HCT116 (cell line): ENCODE results near the gene RHOXF2. TPM values are rescaled to one million over a fixed set of nuclear protein-coding genes. Genes with fewer than 3 reads are reported as not detected.

Experiments
- ATAC-seq: fragments of 200-7000 bp; cut with Tn5 transposase; 2 replicates; pipeline ENCODE4 v1.9.1; 2020; ENCODE audit warnings: mild to moderate bottlenecking, moderate library complexity
- BruUV-seq: library from RNA; stranded (reverse); fragments of 400-500 nt; replicated peaks from 2 replicates; lab custom pipeline; 2021; lab: Mats Ljungman, UMichigan
- CTCF ChIA-PET: fragments of 300-600 bp; sonication (Branson Sonifier 250); formaldehyde crosslinking; loops from one replicate; lab custom pipeline; 2021; ENCODE audit warnings: antibody characterized with exemption; lab: Charles Lee
- POLR2A ChIA-PET: fragments of 300-600, 350-600 bp; sonication (Branson Sonifier 250); formaldehyde crosslinking; loops from one replicate; lab custom pipeline; 2021; ENCODE audit warnings: antibody characterized with exemption; lab: Charles Lee
- RAD21 ChIA-PET, 2 experiments: fragments of 300-600 bp; sonication (Branson Sonifier 250); formaldehyde crosslinking; loops; one replicate each; lab custom pipeline; 2023; ENCODE audit warnings: low total read pairs in 2 of 2; ENCODE audit not compliant: uncharacterized antibody in 2 of 2, unreplicated experiment in 2 of 2, low non-redundant PET in 1 of 2; lab: Charles Lee
- DNase-seq: peaks from one replicate; pipeline ENCODE4 v3.0.0-alpha.2; 2010; ENCODE audit warnings: low read depth, low spot score
- H2AFZ ChIP-seq: fragments of 200-600 bp; shearing (Covaris generic), sonication (generic); 2 replicates; pipeline ENCODE4 v1.6.1; 2017; ENCODE audit warnings: low read depth, mixed run types, mixed read lengths, antibody characterized with exemption, low read length; ENCODE audit not compliant: poor library complexity, severe bottlenecking
- H3K27ac ChIP-seq: 2 replicates; pipeline ENCODE4 v1.5.1; 2012; ENCODE audit warnings: low read depth, low read length
- H3K27me3 ChIP-seq: fragments of 200-600 bp; sonication (generic); 2 replicates; pipeline ENCODE4 v1.6.1; 2016; ENCODE audit warnings: mixed run types, low read length, mixed read lengths; ENCODE audit not compliant: insufficient read depth
- H3K36me3 ChIP-seq, 2 experiments: fragments of 200-500 bp in 1 of 2; fragments of 200-600 bp in 1 of 2; sonication (Bioruptor generic) in 1 of 2; sonication (generic) in 1 of 2; 2 replicates each; pipeline versions ENCODE4 v1.5.1 to v1.6.1; 2014 to 2016; ENCODE audit warnings: low read length in 2 of 2, inconsistent platforms in 1 of 2, mixed read lengths in 1 of 2, mixed run types in 1 of 2; ENCODE audit not compliant: insufficient read depth in 2 of 2, control insufficient read depth in 1 of 2
- H3K4me1 ChIP-seq, 2 experiments: fragments of 200-600 bp in 1 of 2; sonication (generic) in 1 of 2; 2 replicates each; pipeline versions ENCODE4 v1.5.1 to v1.6.1; 2012 to 2017; ENCODE audit warnings: low read length in 2 of 2, inconsistent platforms in 1 of 2, mild to moderate bottlenecking in 1 of 2, mixed read lengths in 1 of 2, mixed run types in 1 of 2, moderate library complexity in 1 of 2; ENCODE audit not compliant: insufficient read depth in 2 of 2, control insufficient read depth in 1 of 2
- H3K4me2 ChIP-seq: fragments of 200-600 bp; sonication (generic); 2 replicates; pipeline ENCODE4 v1.6.1; 2017; ENCODE audit warnings: mixed run types, low read length, mixed read lengths
- H3K4me3 ChIP-seq, 2 experiments: fragments of 200-600 bp in 1 of 2; sonication (generic) in 1 of 2; replicated peaks in 1 of 2; 2 replicates each; pipeline ENCODE4 v1.5.1; 2011 to 2016; ENCODE audit warnings: low read length in 2 of 2, control low read depth in 1 of 2, low read depth in 1 of 2, mild to moderate bottlenecking in 1 of 2, mixed read lengths in 1 of 2, mixed run types in 1 of 2
- H3K79me2 ChIP-seq: fragments of 200-600 bp; sonication (generic); 2 replicates; pipeline ENCODE4 v1.6.1; 2017; ENCODE audit warnings: mild to moderate bottlenecking, mixed run types, low read length, moderate library complexity, mixed read lengths; ENCODE audit not compliant: insufficient read depth
- H3K9ac ChIP-seq: fragments of 200-600 bp; sonication (generic); 2 replicates; pipeline ENCODE4 v1.6.1; 2016; ENCODE audit warnings: low read length, mixed read lengths
- H3K9me2 ChIP-seq: fragments of 200-600 bp; sonication (generic), shearing (Covaris generic); 2 replicates; pipeline ENCODE4 v1.6.1; 2017; ENCODE audit warnings: mixed run types, mild to moderate bottlenecking, moderate library complexity; ENCODE audit not compliant: insufficient read depth
- H3K9me3 ChIP-seq, 2 experiments: fragments of 200-500 bp in 1 of 2; fragments of 200-600 bp in 1 of 2; sonication (Bioruptor generic) in 1 of 2; sonication (generic) in 1 of 2; 2 replicates each; pipeline ENCODE4 v1.6.1; 2014 to 2017; ENCODE audit warnings: low read length in 2 of 2, mixed read lengths in 2 of 2, inconsistent platforms in 1 of 2, low read depth in 1 of 2, mild to moderate bottlenecking in 1 of 2, mixed run types in 1 of 2, moderate library complexity in 1 of 2; ENCODE audit not compliant: control insufficient read depth in 1 of 2, insufficient read depth in 1 of 2
- H4K20me1 ChIP-seq: fragments of 200-600 bp; sonication (generic), shearing (Covaris generic); 2 replicates; pipeline ENCODE4 v1.6.1; 2017; ENCODE audit warnings: mixed run types, mild to moderate bottlenecking, moderate library complexity; ENCODE audit not compliant: insufficient read depth
- ATF3 ChIP-seq: IDR thresholded peaks from 2 replicates; pipeline ENCODE4 v1.6.1; 2012
- CEBPB ChIP-seq: IDR thresholded peaks from 2 replicates; pipeline ENCODE4 v1.6.1; 2012; ENCODE audit warnings: low read depth
- RAD21 ChIP-seq: IDR thresholded peaks from 2 replicates; pipeline ENCODE4 v1.6.1; 2012; ENCODE audit warnings: low read depth, mild to moderate bottlenecking
- intact Hi-C: fragments of 100-400 bp; cut with micrococcal nuclease; formaldehyde crosslinking; loops from 2 replicates; pipeline ENCODE4 v1.10.0; 2022
- total RNA-seq: library from RNA; stranded (reverse); gene quantifications from one replicate; pipeline ENCODE4 v1.2.1, GENCODE V29; 2021; ENCODE audit not compliant: unreplicated experiment
- TF ChIP-seq, protein P1 (sequence below), 3 experiments: fragments of 200-600 bp in 1 of 3; sonication (generic) in 1 of 3; IDR thresholded peaks in 2 of 3; conservative IDR thresholded peaks in 1 of 3; 2 replicates each; pipeline ENCODE4 v1.5.1; 2012 to 2017; ENCODE audit warnings: low read depth in 2 of 3, low read length in 2 of 3, antibody characterized with exemption in 1 of 3, borderline replicate concordance in 1 of 3, control low read depth in 1 of 3, mild to moderate bottlenecking in 1 of 3, mixed read lengths in 1 of 3, mixed run types in 1 of 3, moderate library complexity in 1 of 3; ENCODE audit not compliant: insufficient read depth in 1 of 3

RHOXF2 gene
- total RNA-seq, 1 experiment from 2014 or later: 0.12 TPM

DNA sequence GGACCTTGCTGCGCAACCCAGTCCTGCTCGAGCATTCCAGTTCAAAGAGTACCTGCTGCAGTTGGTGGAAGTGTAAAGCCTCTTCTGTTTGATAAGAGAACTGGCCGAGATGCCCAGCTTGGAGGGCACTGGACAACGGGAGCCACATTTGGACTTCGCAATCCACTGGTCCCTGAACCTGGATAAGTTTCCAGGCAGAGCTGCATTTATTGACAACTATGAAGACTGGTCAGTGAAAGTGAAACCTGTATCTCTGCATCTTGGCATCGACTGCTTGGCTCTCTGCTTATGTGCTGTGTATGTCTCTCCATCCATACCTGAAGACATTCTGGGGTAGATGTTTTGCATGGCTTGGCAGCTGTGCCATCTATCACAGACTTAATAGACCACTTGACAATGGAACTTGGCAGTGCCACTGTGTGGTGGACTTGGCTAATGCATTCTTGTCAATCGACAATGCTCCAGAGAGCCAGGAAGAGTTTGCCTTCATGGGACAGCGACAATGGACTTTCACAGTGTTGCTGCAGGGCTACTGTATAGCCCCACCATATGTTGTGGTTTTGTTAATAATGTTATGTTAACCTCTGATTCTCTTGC, 48.7 kb downstream of the RHOXF2 start:
- ChIA-PET POLR2A (no interaction called here), CTCF (no interaction called here), RAD21 (no interaction called here)
- intact Hi-C loops: no loop called here
- Histone ChIP-seq H3K36me3 (no peaks in the 10 kb centered on the region), H3K27ac (no peak overlapping the region), H3K4me2 (no peak overlapping the region), H3K9ac (no peak overlapping the region), H3K4me3 (no peak overlapping the region), H3K79me2 (no peaks in the 10 kb centered on the region), H2AFZ (no peak overlapping the region), H3K9me2 (no peaks in the 10 kb centered on the region), H4K20me1 (no peaks in the 10 kb centered on the region), H3K4me1 (0 out of 4 replicates have a peak, but pooled peaks cover 0 to 5% of the 10 kb centered on the region in 2 experiments), H3K27me3 (no peaks in the 10 kb centered on the region), H3K9me3 (no peaks in the 10 kb centered on the region)
- ATAC-seq: no peak
- no peak for DNase-seq
- TF ChIP-seq CEBPB: no peak
- BruUV-seq: no TSS peak

DNA sequence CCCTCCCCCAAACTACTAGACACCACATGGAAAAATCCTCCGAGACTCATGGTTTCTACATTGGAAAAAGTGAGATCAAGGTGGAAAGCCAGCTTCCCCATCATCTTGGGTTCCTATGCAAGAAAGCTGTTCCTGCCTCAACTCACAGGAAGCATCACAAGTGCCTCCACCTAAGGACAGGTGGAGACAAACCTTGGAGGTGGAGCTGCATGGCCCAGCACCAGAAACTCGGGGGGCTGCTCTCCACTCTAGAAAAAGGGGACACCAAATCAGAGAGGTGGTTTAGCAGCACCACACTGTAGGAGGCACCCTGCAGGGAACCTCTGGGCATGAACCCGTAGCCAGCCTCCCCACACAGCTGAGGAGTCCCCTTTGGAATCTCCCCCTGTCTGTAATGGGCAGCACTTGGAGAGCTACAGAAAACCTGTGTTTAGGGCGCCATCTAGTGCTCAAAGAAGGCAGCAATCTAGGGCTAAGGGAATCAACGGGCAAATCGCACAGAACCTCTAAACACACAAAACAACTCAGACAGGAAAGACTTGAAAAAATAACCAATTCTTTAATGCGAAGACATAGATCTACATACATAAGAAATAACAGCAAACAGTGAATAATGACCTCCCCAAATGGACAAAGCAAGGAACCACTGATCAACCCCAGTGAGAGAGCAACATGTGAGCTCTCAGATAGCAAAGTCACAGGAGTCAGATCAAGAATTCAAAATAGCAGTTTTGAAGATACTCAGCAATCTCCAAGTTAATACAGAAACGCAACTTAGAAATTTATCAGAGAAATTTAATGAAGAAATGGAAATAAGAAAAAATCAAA, 55.2 kb downstream of the RHOXF2 start:
- no peaks in the 10 kb centered on the region for H3K36me3 ChIP-seq
- H3K27me3 ChIP-seq: no peaks in the 10 kb centered on the region
- no peak overlapping the region for H3K4me3 ChIP-seq
- no peaks in the 10 kb centered on the region for H3K9me2 ChIP-seq
- ChIA-PET RAD21 (no interaction called here), POLR2A (no interaction called here), CTCF (interaction anchor here (0.7 to 2.1 kb wide), 11 partner anchors 9 to 234 kb away, joined by 3 to 10 read pairs (median 4); partner anchors contain the start of gene ZBTB33)
- H4K20me1 ChIP-seq: no peaks in the 10 kb centered on the region
- peak; percentile 91 for ATAC-seq
- no peak overlapping the region for H2AFZ ChIP-seq
- TF ChIP-seq, protein P1, sequence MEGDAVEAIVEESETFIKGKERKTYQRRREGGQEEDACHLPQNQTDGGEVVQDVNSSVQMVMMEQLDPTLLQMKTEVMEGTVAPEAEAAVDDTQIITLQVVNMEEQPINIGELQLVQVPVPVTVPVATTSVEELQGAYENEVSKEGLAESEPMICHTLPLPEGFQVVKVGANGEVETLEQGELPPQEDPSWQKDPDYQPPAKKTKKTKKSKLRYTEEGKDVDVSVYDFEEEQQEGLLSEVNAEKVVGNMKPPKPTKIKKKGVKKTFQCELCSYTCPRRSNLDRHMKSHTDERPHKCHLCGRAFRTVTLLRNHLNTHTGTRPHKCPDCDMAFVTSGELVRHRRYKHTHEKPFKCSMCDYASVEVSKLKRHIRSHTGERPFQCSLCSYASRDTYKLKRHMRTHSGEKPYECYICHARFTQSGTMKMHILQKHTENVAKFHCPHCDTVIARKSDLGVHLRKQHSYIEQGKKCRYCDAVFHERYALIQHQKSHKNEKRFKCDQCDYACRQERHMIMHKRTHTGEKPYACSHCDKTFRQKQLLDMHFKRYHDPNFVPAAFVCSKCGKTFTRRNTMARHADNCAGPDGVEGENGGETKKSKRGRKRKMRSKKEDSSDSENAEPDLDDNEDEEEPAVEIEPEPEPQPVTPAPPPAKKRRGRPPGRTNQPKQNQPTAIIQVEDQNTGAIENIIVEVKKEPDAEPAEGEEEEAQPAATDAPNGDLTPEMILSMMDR (IDR thresholded peaks at IDR 0.05 in 2 of 3, conservative IDR thresholded peaks at IDR 0.05 in 1 of 3; ENCODE audit: borderline replicate concordance in 1 of 3, insufficient read depth in 1 of 3, low read depth in 2 of 3, low read length in 2 of 3): peak; percentile 59 to 77 (median 67); a peak in 5 of 6 replicates
- TF ChIP-seq RAD21 (peak; percentile 63), ATF3 (no peak)
- H3K79me2 ChIP-seq: no peaks in the 10 kb centered on the region
- no peak overlapping the region for H3K4me2 ChIP-seq
- DNase-seq: peak; percentile 31
- H3K9ac ChIP-seq: no peak overlapping the region
- H3K4me1 ChIP-seq: no peaks in the 10 kb centered on the region
- H3K9me3 ChIP-seq: no peaks in the 10 kb centered on the region
- BruUV-seq: no TSS peak
- H3K27ac ChIP-seq: no peak overlapping the region
- intact Hi-C loops: no loop called here

Other genes starting within 250 kb of the RHOXF2 start
- gene NKAP, start 214.9 kb upstream of the RHOXF2 start, total RNA-seq: 9.3 TPM
- not detected for gene RHOXF2B, start 80.9 kb upstream of the RHOXF2 start, total RNA-seq
- 0.52 TPM for gene RHOXF1, start 42.7 kb upstream of the RHOXF2 start, total RNA-seq
- 12.3 TPM for gene ZBTB33, start 92.2 kb downstream of the RHOXF2 start, total RNA-seq
- gene TMEM255A, start 152.8 kb downstream of the RHOXF2 start, total RNA-seq: not detected
- gene ATP1B4, start 203.5 kb downstream of the RHOXF2 start, total RNA-seq: not detected